ENCODE results near the gene GABRB3. TPM values are rescaled to one million over a fixed set of nuclear protein-coding genes. Genes with fewer than 3 reads are reported as not detected.

Gene GABRB3
- total and polyA plus RNA-seq, 2 donors (not counting 3 experiments of a cell fraction or from before 2014, with no cell fraction given): 0.03 TPM; not detected in 1

DNA sequence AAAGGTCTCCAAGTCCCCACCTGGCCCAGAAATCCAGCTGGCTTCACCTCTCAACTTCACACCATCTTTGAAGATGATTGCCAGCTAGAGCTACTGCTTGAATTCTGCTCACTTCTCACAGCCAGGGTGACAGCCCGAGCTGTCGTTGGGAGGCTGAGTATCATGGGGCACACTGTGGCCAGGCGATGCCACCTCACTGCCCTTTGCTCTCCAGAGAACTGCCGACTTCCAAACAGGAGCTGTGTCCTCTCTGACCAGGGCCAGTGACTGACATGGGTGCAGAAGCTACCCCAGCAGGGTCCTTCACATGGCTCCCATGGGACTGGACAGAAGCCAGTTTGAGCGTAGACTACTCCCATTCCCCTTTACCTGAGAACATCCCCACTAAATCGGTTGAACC, 254.0 kb downstream of the GABRB3 start:
- no peak for TF ChIP-seq POLR2AphosphoS5 (IDR thresholded peaks at IDR 0.05; ENCODE audit: insufficient read depth, low read depth, low read length)
- no peak for TF ChIP-seq MYC (IDR thresholded peaks at IDR 0.05; ENCODE audit: low read depth, low read length)
- BruUV-seq (replicated peaks): no TSS peak
- no peaks in the 10 kb centered on the region for H3K27me3 ChIP-seq (ENCODE audit: control insufficient read depth in 2 of 2, insufficient read depth in 2 of 2, low read length in 2 of 2)
- H3K4me3 ChIP-seq (replicated peaks in 1 of 3; ENCODE audit: insufficient read depth in 1 of 3, low read depth in 1 of 3, low read length in 3 of 3): no peak overlapping the region
- ChIA-PET CTCF (no interaction called here), POLR2A (no interaction called here)
- H3K4me2 ChIP-seq (ENCODE audit: insufficient read depth, low read length): no peak overlapping the region
- H3K79me2 ChIP-seq (ENCODE audit: control insufficient read depth, insufficient read depth, low read length): no peaks in the 10 kb centered on the region
- DNase-seq (ENCODE audit: low read depth, low spot score) (no peak), FAIRE-seq (no peak)
- no peaks in the 10 kb centered on the region for H3K36me3 ChIP-seq (ENCODE audit: control insufficient read depth in 2 of 2, extremely low read depth in 1 of 2, insufficient read depth in 2 of 2, low read length in 2 of 2)
- H3K27ac ChIP-seq (ENCODE audit: insufficient read depth, low read depth, low read length): no peak overlapping the region
- H2AFZ ChIP-seq (ENCODE audit: low read depth, low read length): no peak overlapping the region
- intact Hi-C loops (cut with micrococcal nuclease) (no loop called here), dilution Hi-C loops (cut with MboI; ENCODE audit: extremely low pct_ligation_motif_present, low sequenced_read_pairs) (no loop called here)
- no peak overlapping the region for H3K9ac ChIP-seq (replicated peaks; ENCODE audit: extremely low read depth, insufficient read depth, low read length)
- H3K9me1 ChIP-seq (replicated peaks; ENCODE audit: control insufficient read depth, extremely low read depth, insufficient read depth, low read length): no peaks in the 10 kb centered on the region
- H3K9me3 ChIP-seq (replicated peaks; ENCODE audit: control insufficient read depth, insufficient read depth, low read length): peaks cover 7% of the 10 kb centered on the region
- no peaks in the 10 kb centered on the region for H4K20me1 ChIP-seq (replicated peaks; ENCODE audit: control insufficient read depth, extremely low read depth, insufficient read depth, low read length)
- no peaks in the 10 kb centered on the region for H3K4me1 ChIP-seq (ENCODE audit: control insufficient read depth, extremely low read depth, insufficient read depth, low read length)

DNA sequence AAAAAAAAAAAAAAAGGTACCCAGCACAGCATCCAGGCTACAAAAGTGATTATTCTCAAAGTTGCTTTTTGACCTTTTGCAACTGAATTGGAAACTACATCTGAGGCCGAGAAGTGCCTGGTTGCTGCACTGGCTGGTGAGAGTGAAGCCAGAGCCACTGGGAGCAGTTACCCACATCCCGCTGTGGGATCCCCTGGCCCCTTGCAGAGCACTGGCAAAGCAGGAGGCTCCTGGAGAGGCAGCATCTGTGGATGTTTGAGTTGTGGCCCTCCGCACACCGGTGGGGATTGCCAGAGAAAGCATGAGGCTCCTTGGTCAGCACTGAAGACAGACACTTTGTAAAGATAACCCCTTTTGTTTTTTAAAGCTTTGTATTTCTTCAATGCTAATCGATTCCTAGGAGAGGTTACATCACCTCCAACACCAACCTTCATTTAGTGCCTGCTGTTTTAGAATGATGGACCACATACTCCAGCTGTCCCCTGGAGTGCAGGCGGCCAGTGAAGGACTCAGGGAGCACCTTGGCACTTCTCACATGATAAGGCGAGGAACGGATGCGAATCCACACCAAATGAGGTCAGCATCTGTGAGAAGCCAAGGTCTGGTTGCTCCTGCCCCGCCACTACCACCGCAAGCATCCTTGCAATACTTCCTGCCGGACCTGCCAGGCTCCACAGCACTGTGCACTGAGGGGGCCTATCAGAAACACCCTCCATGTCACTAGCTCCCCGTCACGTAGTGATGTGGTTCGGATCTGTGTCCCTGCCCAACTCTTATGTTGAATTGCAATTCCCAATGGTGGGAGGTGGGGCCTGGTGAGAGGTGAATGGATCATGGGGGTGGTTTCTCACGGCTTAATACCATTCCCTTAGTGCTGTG, 256.5 kb downstream of the GABRB3 start:
- Histone ChIP-seq H3K9ac (replicated peaks; ENCODE audit: extremely low read depth, insufficient read depth, low read length) (no peak overlapping the region), H3K27me3 (ENCODE audit: control insufficient read depth in 2 of 2, insufficient read depth in 2 of 2, low read length in 2 of 2) (no peaks in the 10 kb centered on the region), H2AFZ (ENCODE audit: low read depth, low read length) (no peak overlapping the region), H3K4me3 (replicated peaks in 1 of 3; ENCODE audit: insufficient read depth in 1 of 3, low read depth in 1 of 3, low read length in 3 of 3) (no peak overlapping the region), H3K79me2 (ENCODE audit: control insufficient read depth, insufficient read depth, low read length) (no peaks in the 10 kb centered on the region), H3K9me3 (replicated peaks; ENCODE audit: control insufficient read depth, insufficient read depth, low read length) (peaks cover 4% of the 10 kb centered on the region), H3K9me1 (replicated peaks; ENCODE audit: control insufficient read depth, extremely low read depth, insufficient read depth, low read length) (no peaks in the 10 kb centered on the region), H3K27ac (ENCODE audit: insufficient read depth, low read depth, low read length) (no peak overlapping the region), H3K36me3 (ENCODE audit: control insufficient read depth in 2 of 2, extremely low read depth in 1 of 2, insufficient read depth in 2 of 2, low read length in 2 of 2) (no peaks in the 10 kb centered on the region), H4K20me1 (replicated peaks; ENCODE audit: control insufficient read depth, extremely low read depth, insufficient read depth, low read length) (no peaks in the 10 kb centered on the region), H3K4me1 (ENCODE audit: control insufficient read depth, extremely low read depth, insufficient read depth, low read length) (no peaks in the 10 kb centered on the region), H3K4me2 (ENCODE audit: insufficient read depth, low read length) (no peak overlapping the region)
- FAIRE-seq: no peak
- intact Hi-C loops (cut with micrococcal nuclease) (no loop called here), dilution Hi-C loops (cut with MboI; ENCODE audit: extremely low pct_ligation_motif_present, low sequenced_read_pairs) (no loop called here)
- no peak for DNase-seq (ENCODE audit: low read depth, low spot score)
- BruUV-seq (replicated peaks): no TSS peak
- TF ChIP-seq GATA2 (IDR thresholded peaks at IDR 0.05; ENCODE audit: insufficient read depth, insufficient read length, low read depth, low read length): no peak
- no peak for TF ChIP-seq FOS (IDR thresholded peaks at IDR 0.05; ENCODE audit: borderline replicate concordance, insufficient read depth, low read length)
- TF ChIP-seq EZH2 (IDR thresholded peaks at IDR 0.05; ENCODE audit: borderline replicate concordance, low read depth, low read length, severe bottlenecking): no peak
- no peak for TF ChIP-seq JUN (IDR thresholded peaks at IDR 0.05; ENCODE audit: borderline replicate concordance, insufficient read depth, insufficient read length, low read depth)
- TF ChIP-seq POLR2A (IDR thresholded peaks at IDR 0.05; ENCODE audit: low read depth, low read length): no peak
- POLR2A ChIA-PET: no interaction called here
- CTCF ChIA-PET: interaction anchor here (1.0 kb wide), 1 partner anchor 11 kb away, joined by 3 read pairs; no protein-coding TSS in a partner anchor

Measured in endothelial cell of umbilical vein (primary cell).